Hepatocyte (in vitro differentiated cells): ENCODE data around the gene ISM1.

Experiments used
- CTCF ChIP-seq: fragments of 200-600 bp; sonication (generic); IDR thresholded peaks from 2 replicates; pipeline ENCODE4 v1.5.1; 2016; ENCODE audit warnings: antibody characterized with exemption, mild to moderate bottlenecking; ENCODE audit not compliant: poor library complexity
- EZH2 ChIP-seq: fragments of 200-600 bp; sonication (generic); IDR thresholded peaks from 2 replicates; pipeline ENCODE4 v1.6.1; 2016; ENCODE audit warnings: antibody characterized with exemption, mild to moderate bottlenecking, borderline replicate concordance

- TF ChIP-seq CTCF: no peak
- no peak for TF ChIP-seq EZH2
Observed at GRCh38 chr20:13271098-13271497, 50.0 kb downstream of the ISM1 start.
